ENCODE measurements around the gene TLCD3A.
A peak's percentile ranks its signal among the peaks of the same experiment; 100 is the strongest.

The TLCD3A gene

GRCh38 chr17:733743-734142, 1.3 kb downstream of the TLCD3A start:
- Histone ChIP-seq H3K79me2 (ENCODE audit: low read length) (peaks cover 42% of the 10 kb centered on the region), H3K9ac (ENCODE audit: low read length) (peak overlapping the region; percentile 81), H3K4me3 (ENCODE audit: low read length) (peak overlapping the region; percentile 81), H3K27ac (ENCODE audit: low read length) (no peak overlapping the region), H3K36me3 (replicated peaks; ENCODE audit: low read depth, low read length) (peaks cover 19% of the 10 kb centered on the region), H2AFZ (ENCODE audit: low read depth, low read length) (no peak overlapping the region), H4K20me1 (ENCODE audit: insufficient read depth, low read length) (no peaks in the 10 kb centered on the region), H3K4me2 (ENCODE audit: low read length) (peak overlapping the region; percentile 79), H3K27me3 (ENCODE audit: low read depth, low read length) (no peaks in the 10 kb centered on the region), H3K9me3 (ENCODE audit: insufficient read depth, low read length) (no peaks in the 10 kb centered on the region), H3K4me1 (ENCODE audit: low read length) (peaks cover 10% of the 10 kb centered on the region)
- TF ChIP-seq CTCF (IDR thresholded peaks at IDR 0.05; ENCODE audit: low read depth, low read length) (no peak), EZH2phosphoT487 (IDR thresholded peaks at IDR 0.05; ENCODE audit: low read depth) (no peak)

DNA sequence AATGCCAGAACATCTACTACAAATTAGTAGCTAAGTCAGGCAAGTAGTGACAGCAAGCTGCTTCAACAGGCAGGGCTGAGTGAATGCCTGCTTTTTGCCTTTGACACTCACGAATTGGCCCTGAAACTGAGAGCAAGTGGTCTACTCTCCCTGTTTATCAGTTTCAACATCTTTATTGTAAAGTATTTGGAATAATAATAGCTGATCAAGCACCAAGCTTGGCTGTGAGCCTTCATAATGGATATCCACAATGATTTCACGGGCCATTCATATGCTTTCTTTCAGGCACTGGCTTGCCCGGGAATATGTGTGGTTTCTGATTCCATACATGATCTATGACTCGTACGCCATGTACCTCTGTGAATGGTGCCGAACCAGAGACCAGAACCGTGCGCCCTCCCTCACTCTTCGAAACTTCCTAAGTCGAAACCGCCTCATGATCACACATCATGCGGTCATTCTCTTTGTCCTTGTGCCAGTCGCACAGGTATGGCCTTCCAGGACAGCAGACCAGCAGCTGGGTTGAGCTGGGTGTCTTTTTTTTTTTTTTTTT, 5.2 kb downstream of the TLCD3A start:
- Histone ChIP-seq H3K79me2 (ENCODE audit: low read length) (peaks cover 54% of the 10 kb centered on the region), H3K36me3 (replicated peaks; ENCODE audit: low read depth, low read length) (peaks cover 36% of the 10 kb centered on the region), H3K9ac (ENCODE audit: low read length) (no peak overlapping the region), H3K4me3 (ENCODE audit: low read length) (no peak overlapping the region), H2AFZ (ENCODE audit: low read depth, low read length) (no peak overlapping the region), H3K27me3 (ENCODE audit: low read depth, low read length) (no peaks in the 10 kb centered on the region), H3K27ac (ENCODE audit: low read length) (no peak overlapping the region), H4K20me1 (ENCODE audit: insufficient read depth, low read length) (peaks cover 20% of the 10 kb centered on the region), H3K4me1 (ENCODE audit: low read length) (peaks cover 26% of the 10 kb centered on the region), H3K9me3 (ENCODE audit: insufficient read depth, low read length) (no peaks in the 10 kb centered on the region), H3K4me2 (ENCODE audit: low read length) (no peak overlapping the region)
- TF ChIP-seq CTCF (IDR thresholded peaks at IDR 0.05; ENCODE audit: low read depth, low read length) (no peak), EZH2phosphoT487 (IDR thresholded peaks at IDR 0.05; ENCODE audit: low read depth) (no peak)

GRCh38 chr17:740240-741017, 8.0 kb downstream of the TLCD3A start:
- Histone ChIP-seq H3K9me3 (ENCODE audit: insufficient read depth, low read length) (no peaks in the 10 kb centered on the region), H3K9ac (ENCODE audit: low read length) (peak overlapping the region; percentile 29; the same call in 1 of the 2 replicates), H3K79me2 (ENCODE audit: low read length) (peaks cover 56% of the 10 kb centered on the region), H3K27me3 (ENCODE audit: low read depth, low read length) (no peaks in the 10 kb centered on the region), H3K27ac (ENCODE audit: low read length) (peak overlapping the region; percentile 71), H3K4me3 (ENCODE audit: low read length) (peak overlapping the region; percentile 36), H4K20me1 (ENCODE audit: insufficient read depth, low read length) (peaks cover 31% of the 10 kb centered on the region), H2AFZ (ENCODE audit: low read depth, low read length) (no peak overlapping the region; the same call in 1 of the 2 replicates), H3K36me3 (replicated peaks; ENCODE audit: low read depth, low read length) (peaks cover 51% of the 10 kb centered on the region), H3K4me2 (ENCODE audit: low read length) (peak overlapping the region; percentile 60), H3K4me1 (ENCODE audit: low read length) (peaks cover 20% of the 10 kb centered on the region)
- no peak for TF ChIP-seq CTCF (IDR thresholded peaks at IDR 0.05; ENCODE audit: low read depth, low read length)
- TF ChIP-seq EZH2phosphoT487 (IDR thresholded peaks at IDR 0.05; ENCODE audit: low read depth): no peak

DNA sequence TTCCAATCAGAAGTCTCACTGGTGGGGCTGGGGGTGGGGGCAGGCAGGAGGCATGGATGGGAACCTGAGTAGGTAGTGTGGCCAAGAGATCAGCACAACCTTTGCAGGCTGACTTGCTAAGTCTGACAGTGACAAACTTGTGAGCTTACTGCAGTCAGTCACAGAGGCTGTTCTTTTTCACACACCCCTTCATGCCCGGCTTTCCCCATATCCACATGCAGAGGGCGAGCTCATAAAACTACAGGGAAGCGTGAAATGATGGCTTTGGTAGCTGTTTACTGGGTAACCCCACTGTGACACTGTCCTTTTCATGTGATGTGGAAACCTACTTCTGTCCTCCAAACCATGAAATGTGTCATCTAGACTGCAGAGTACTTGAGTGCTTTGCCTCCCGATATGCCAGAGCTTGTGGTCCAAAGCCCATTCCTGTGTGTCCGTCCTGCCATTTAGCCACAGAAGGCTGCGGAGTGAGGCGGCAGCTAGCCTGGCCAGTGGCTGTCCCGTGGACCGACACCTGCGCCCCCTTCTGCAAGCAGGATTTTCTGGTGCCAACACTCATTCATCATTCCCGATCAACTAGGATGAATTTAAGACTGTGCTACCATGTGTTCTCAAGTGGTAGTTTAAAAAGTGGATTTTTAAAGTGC, 9.9 kb downstream of the TLCD3A start:
- Histone ChIP-seq H3K27ac (ENCODE audit: low read length) (no peak overlapping the region), H3K36me3 (replicated peaks; ENCODE audit: low read depth, low read length) (peaks cover 57% of the 10 kb centered on the region), H3K4me3 (ENCODE audit: low read length) (no peak overlapping the region), H3K79me2 (ENCODE audit: low read length) (peaks cover 72% of the 10 kb centered on the region), H3K9me3 (ENCODE audit: insufficient read depth, low read length) (no peaks in the 10 kb centered on the region), H3K4me2 (ENCODE audit: low read length) (no peak overlapping the region), H3K9ac (ENCODE audit: low read length) (no peak overlapping the region), H3K4me1 (ENCODE audit: low read length) (peaks cover 20% of the 10 kb centered on the region), H4K20me1 (ENCODE audit: insufficient read depth, low read length) (peaks cover 36% of the 10 kb centered on the region), H3K27me3 (ENCODE audit: low read depth, low read length) (no peaks in the 10 kb centered on the region), H2AFZ (ENCODE audit: low read depth, low read length) (no peak overlapping the region)
- TF ChIP-seq CTCF (IDR thresholded peaks at IDR 0.05; ENCODE audit: low read depth, low read length): no peak
- TF ChIP-seq EZH2phosphoT487 (IDR thresholded peaks at IDR 0.05; ENCODE audit: low read depth): no peak
